Tibial artery (tissue), 4 donors: Measurements from ENCODE around the gene CALML3.

ENCODE experiments used
- DNase-seq, 2 donors: peaks; one replicate each; pipeline ENCODE4 v3.0.0-alpha.2; 2019
- H3K27ac ChIP-seq, 2 donors: fragments of 200-600 bp; sonication (generic) in 1 of 2; 1 replicate in 1 of 2; 2 replicates in 1 of 2; pipeline ENCODE4 v1.5.1; 2018 to 2019; ENCODE audit warnings: mild to moderate bottlenecking in 1 of 2
- H3K27me3 ChIP-seq, 2 donors: fragments of 200-600 bp; sonication (generic) in 1 of 2; one replicate each; pipeline versions ENCODE4 v1.5.1 to v1.6.0; 2016 to 2019
- H3K36me3 ChIP-seq, 3 donors: fragments of 200-600 bp; sonication (generic) in 2 of 3; one replicate each; pipeline ENCODE4 v1.5.1; 2016 to 2019; ENCODE audit warnings: mild to moderate bottlenecking in 2 of 3
- H3K4me1 ChIP-seq, 4 donors: fragments of 200-600 bp; sonication (generic) in 2 of 4; 1 replicate in 3 of 4; 2 replicates in 1 of 4; pipeline ENCODE4 v1.5.1; 2016 to 2019
- H3K4me3 ChIP-seq, 2 donors: fragments of 200-600 bp; sonication (generic) in 1 of 2; 1 replicate in 1 of 2; 2 replicates in 1 of 2; pipeline ENCODE4 v1.5.1; 2018 to 2019; ENCODE audit warnings: mild to moderate bottlenecking in 2 of 2
- H3K9me3 ChIP-seq, 3 donors: fragments of 200-600 bp; sonication (generic) in 1 of 3; one replicate each; pipeline ENCODE4 v1.5.1; 2016 to 2019
- intact Hi-C: fragments of 100-400 bp; cut with DNase I; formaldehyde crosslinking; loops from one replicate; pipeline ENCODE4 v1.15.0; 2023; ENCODE audit warnings: low total_unique reads
- TF ChIP-seq, protein P1 (sequence below), 2 experiments: fragments of 200-600 bp in 1 of 2; fragments of 450-650 bp in 1 of 2; IDR thresholded peaks; one replicate each; pipeline ENCODE4 v1.5.1; 2017 to 2019; ENCODE audit warnings: antibody characterized with exemption in 2 of 2, mild to moderate bottlenecking in 1 of 2, moderate library complexity in 1 of 2

The CALML3 gene

DNA sequence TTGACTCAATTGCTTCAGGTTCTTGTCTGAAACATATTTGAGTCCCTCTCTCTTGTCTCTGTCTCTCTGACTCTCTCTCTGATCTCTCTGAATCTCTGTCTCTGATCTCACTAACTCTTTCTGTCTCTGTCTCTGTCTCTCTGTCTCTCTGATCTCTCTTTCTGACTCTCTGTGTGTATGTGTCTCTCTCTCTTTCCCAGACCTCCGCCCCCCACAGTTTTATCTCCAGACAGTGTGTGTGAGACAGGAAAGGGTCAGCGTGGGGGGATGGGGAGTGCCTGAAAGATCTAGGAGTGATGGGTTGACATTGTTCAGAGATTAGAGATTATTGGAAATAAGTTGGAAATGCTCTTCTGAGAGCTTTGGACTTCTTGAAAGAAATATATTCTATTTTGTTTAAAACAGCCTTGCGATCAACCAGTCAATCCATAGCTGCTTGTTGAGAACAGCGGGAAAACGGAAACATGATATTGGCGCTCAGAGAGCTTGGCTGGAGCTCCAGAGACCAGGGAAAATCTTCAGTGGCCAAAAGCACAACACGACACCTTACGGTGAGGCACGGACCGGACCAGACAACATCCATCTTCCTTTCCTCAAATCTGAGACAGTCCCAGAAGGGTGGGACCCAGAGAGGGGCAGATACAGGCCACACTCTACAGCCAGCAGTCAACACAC is 35.5 kb downstream of the CALML3 start:
- intact Hi-C loops: loop anchor here (5.0 kb wide), 1 partner anchor 42 kb away; no protein-coding TSS in a partner anchor
- TF ChIP-seq, protein P1, sequence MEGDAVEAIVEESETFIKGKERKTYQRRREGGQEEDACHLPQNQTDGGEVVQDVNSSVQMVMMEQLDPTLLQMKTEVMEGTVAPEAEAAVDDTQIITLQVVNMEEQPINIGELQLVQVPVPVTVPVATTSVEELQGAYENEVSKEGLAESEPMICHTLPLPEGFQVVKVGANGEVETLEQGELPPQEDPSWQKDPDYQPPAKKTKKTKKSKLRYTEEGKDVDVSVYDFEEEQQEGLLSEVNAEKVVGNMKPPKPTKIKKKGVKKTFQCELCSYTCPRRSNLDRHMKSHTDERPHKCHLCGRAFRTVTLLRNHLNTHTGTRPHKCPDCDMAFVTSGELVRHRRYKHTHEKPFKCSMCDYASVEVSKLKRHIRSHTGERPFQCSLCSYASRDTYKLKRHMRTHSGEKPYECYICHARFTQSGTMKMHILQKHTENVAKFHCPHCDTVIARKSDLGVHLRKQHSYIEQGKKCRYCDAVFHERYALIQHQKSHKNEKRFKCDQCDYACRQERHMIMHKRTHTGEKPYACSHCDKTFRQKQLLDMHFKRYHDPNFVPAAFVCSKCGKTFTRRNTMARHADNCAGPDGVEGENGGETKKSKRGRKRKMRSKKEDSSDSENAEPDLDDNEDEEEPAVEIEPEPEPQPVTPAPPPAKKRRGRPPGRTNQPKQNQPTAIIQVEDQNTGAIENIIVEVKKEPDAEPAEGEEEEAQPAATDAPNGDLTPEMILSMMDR (IDR thresholded peaks at IDR 0.05): no peak
- Histone ChIP-seq H3K27ac (peak overlapping the region; percentile 79 to 81), H3K4me3 (no peak overlapping the region), H3K36me3 (no peaks in the 10 kb centered on the region), H3K27me3 (no peaks in the 10 kb centered on the region), H3K9me3 (no peaks in the 10 kb centered on the region), H3K4me1 (peaks cover 10 to 89% (median 76%) of the 10 kb centered on the region in 4 donors)
- DNase-seq: peak in 1 of 2 donors; percentile 51

DNA sequence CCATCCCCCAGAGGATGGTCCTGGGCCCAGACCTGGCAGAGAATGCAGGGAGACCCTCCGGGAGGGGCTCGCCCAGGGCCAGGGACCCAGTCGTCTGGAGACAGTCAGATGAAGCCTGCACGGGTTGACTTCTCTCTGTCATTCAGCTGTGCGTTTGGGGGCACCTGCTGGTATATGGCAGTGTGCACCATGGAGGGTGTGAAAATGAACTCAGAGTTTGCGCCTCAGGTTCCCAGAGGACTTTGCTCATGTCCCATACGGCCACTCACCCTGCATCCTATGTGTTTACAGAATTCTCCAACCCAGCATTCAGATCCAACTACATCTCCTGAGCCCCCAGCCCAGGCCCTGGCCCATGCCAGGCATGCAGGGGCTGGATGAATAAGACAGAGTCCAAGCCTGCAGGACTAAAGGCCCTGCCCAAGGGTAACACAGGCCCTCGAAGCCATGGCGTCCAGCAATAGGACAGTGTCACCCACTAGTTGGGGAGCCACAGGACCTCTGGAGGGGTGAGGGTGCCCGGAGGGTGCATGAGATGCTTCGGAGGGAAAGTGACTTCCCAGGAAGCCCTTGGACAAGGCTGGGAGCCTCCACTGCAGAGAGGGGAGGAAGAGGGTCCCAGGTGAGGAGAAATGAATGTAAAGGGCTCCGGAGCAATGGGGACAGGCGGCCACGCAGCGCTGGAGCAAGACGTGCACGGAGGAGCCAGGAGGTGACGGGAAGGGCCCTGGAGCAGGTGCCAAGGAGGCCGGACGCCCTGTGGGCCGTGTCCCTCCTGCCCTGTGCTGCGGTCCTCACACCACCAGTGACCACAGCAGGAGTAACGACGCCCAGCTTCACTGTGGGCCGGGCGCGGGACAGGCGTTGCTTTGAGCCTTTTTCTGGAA is 36.3 kb downstream of the CALML3 start:
- Histone ChIP-seq H3K36me3 (no peaks in the 10 kb centered on the region), H3K4me3 (no peak overlapping the region), H3K27me3 (no peaks in the 10 kb centered on the region), H3K4me1 (peaks cover 6 to 81% (median 68%) of the 10 kb centered on the region in 4 donors), H3K9me3 (no peaks in the 10 kb centered on the region), H3K27ac (peak overlapping the region; percentile 79 to 81)
- intact Hi-C loops: loop anchor here (5.0 kb wide), 1 partner anchor 41 kb away; no protein-coding TSS in a partner anchor
- TF ChIP-seq, protein P1 (IDR thresholded peaks at IDR 0.05): no peak
- DNase-seq: peak in 1 of 2 donors; percentile 65

DNA sequence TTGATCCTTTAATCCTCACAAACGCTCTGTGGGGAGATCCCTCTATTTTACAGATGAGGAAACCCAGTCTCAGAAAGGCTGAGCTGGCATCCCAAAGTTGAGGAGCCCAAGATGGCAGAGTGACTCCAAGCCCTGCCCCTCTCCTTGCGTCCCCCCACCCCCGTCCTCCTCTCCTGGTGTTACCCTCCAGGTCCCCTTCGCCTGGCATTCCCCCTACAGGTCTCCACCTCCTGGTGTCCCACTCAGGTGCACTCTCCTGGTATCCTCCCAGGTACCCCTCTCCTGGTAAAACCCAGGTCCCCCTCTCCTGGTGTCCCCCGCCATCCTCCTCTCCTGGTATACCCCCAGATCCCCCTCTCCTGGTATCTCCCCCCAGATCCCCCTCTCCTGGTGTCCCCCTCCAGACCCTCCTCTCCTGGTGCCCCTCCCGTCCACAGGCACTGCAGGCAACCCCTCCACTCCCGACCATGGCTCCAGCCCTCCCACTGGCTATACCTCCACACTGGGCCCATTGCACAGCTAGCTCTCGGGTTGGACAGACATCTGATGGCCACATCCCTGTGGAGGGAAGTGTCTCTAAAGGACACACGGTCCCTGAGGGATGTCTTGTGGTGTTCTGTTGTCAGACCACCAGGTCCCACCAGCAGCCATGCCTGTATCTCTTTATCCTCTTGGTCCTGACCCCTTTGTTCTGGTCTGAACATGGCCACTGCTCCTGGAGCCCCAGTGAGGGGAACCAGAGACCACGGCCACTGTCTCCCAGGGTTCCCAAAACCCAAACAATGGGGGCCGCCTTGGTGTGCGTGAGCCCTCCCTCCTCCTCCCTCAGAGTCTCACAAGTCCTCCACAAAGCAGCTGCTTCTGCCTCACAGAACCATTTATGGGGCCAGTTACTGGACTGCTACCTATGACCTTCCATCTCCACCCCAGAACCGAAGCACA is 37.2 kb downstream of the CALML3 start:
- H3K36me3 ChIP-seq: no peaks in the 10 kb centered on the region
- H3K4me1 ChIP-seq: peaks cover 6 to 72% (median 60%) of the 10 kb centered on the region in 4 donors
- TF ChIP-seq, protein P1 (IDR thresholded peaks at IDR 0.05): no peak
- H3K9me3 ChIP-seq: no peaks in the 10 kb centered on the region
- H3K27ac ChIP-seq: peak overlapping the region; percentile 75
- H3K4me3 ChIP-seq: no peak overlapping the region
- H3K27me3 ChIP-seq: no peaks in the 10 kb centered on the region
- intact Hi-C loops: loop anchor here (5.0 kb wide), 1 partner anchor 40 kb away; no protein-coding TSS in a partner anchor
- peak in 1 of 2 donors; percentile 57 for DNase-seq

DNA sequence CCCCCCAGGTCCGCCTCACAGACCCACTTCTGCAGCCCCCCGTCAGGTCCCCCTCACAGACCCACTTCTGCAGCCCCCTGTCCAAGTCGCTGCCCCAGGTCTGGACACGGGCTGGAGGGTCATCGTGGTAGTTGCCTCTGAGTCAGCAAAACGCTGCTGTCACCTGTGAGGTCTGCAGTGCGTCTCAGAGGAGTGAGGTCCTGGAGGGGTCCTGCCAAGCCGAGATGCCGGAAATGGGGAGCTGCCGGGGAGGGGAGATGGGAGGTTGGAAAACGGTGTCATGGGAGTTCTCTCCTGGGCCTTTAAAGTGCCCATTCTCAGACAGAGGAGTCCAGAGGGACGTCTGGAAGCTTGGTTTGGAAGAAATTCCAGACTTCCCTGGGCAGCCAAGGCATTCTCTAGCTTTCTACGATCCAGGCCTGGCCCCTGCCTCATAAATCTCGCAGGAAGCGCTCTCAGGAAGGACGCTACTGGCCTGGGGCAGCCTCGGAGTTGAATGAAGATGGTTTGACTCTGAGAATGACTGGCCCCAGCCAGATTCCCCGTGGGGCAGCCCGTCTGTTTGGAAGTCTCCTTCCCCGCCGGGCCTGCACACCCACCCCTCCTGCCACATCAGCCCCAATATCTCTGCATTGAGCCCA is 38.7 kb downstream of the CALML3 start:
- peaks cover 6 to 57% (median 45%) of the 10 kb centered on the region in 4 donors for H3K4me1 ChIP-seq
- no peaks in the 10 kb centered on the region for H3K27me3 ChIP-seq
- intact Hi-C loops: loop anchor here (5.0 kb wide), 1 partner anchor 39 kb away; no protein-coding TSS in a partner anchor
- H3K36me3 ChIP-seq: no peaks in the 10 kb centered on the region
- H3K9me3 ChIP-seq: no peaks in the 10 kb centered on the region
- peak overlapping the region; percentile 75 for H3K27ac ChIP-seq
- TF ChIP-seq, protein P1 (IDR thresholded peaks at IDR 0.05): no peak
- no peak overlapping the region for H3K4me3 ChIP-seq
- DNase-seq: peak in 1 of 2 donors; percentile 70
